GM18519 (cell line): ENCODE measurements around the gene IL24.
A peak's percentile ranks its signal among the peaks of the same experiment; 100 is the strongest.
"Not testable (repeated sequence)": the region's sequence is repeated elsewhere in the genome, so short reads cannot be mapped to it uniquely, and the experiment has no call there.

Source experiments
- ATAC-seq: cut with Tn5 transposase; IDR thresholded peaks from one replicate; pipeline ENCODE4 v1.9.1; 2021; ENCODE audit warnings: mild to moderate bottlenecking, moderate library complexity; ENCODE audit not compliant: unreplicated experiment, low FRiP score

Gene IL24

DNA sequence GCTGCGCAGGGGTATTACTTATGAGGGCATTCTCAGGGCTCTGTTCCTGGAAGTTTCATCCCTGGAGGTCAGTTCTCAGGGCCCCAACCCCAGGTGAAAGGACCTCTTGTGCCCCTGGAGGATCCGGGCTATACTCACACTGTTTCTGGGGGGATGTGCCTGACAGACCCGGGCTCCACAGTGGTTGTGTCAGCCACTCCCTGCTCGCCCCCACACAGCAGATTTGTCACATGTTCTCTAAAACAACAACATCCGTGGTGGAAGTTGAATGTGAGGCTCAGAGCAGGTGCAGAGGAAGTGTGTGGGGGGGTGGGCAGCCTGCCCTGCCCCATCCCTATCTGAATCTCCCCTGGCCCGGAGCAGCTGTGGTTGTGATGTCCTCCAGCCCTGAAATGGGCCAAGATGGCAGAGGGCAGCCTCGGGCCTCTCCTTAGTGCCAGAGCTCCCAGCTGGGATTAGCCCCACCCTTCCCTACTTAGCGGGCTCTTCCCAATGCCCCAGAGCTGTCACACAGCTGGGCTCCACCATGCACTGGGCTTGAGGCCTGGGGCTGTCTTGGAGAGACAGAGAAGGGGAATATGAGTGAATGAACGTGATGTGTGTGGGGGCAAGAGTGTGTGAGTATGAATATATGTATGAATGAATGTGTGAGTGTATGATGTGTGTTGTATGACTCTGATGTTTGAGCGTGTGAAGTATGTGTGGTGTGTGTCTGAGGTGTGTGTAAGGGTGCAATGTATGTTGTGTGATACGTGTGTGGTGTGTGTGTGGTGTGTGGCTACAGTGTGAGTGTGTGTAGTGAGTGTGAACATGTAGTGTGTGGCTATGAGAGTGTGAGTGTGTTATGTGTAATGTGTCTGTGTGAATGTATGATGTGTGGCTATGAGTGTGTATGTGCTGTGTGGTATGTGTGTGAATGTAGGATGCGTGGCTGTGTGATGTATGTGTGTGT is 26.0 kb downstream of the IL24 start:
- peak; percentile 46 for ATAC-seq

DNA sequence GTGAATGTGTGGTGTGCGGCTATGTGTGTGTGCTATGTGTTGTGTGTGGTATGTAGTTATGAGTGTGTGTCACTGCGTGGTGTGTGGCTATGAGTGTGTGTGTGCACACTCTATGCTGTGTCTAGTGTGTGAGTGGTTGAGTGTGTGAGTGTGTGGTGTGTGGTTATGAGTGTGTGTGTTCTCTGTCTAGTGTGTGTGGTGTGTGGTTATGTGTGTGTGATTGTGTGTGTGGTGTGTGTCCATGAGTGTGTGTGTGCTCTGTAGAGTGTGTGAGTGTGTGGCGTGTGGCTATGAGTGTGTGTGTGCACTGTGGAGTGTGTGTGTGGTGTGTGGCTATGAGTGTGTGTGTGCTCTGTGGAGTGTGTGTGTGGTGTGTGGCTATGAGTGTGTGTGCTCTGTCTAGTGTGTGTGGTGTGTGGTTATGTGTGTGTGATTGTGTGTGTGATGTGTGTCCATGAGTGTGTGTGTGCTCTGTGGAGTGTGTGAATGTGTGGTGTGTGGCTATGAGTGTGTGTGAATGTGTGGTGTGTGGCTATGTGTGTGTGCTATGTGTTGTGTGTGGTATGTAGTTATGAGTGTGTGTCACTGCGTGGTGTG is 26.8 kb downstream of the IL24 start:
- ATAC-seq, result not testable (repeated sequence)

DNA sequence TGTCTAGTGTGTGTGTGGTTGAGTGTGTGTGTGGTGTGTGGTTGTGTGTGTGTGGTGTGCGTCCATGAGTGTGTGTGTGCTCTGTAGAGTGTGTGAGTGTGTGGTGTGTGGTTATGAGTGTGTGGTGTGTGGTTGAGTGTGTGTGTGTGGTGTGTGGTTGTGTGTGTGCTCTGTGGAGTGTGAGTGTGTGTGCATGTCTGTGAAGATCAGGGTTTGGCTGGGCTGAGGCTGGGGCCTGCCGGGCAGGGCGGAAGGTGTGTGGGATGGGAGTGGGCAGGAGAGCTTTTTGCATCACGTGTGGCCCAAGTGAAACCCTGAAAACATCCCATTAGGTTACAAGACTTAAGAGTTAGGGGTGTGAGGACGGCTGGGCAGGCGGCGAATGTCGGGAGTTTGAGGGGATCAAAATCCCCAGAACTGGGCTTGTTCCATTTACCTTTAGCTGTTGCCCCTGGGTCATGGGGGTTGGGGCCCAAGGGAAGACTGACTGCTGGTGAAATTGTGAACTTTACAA is 27.4 kb downstream of the IL24 start:
- ATAC-seq, result peak; percentile 11

DNA sequence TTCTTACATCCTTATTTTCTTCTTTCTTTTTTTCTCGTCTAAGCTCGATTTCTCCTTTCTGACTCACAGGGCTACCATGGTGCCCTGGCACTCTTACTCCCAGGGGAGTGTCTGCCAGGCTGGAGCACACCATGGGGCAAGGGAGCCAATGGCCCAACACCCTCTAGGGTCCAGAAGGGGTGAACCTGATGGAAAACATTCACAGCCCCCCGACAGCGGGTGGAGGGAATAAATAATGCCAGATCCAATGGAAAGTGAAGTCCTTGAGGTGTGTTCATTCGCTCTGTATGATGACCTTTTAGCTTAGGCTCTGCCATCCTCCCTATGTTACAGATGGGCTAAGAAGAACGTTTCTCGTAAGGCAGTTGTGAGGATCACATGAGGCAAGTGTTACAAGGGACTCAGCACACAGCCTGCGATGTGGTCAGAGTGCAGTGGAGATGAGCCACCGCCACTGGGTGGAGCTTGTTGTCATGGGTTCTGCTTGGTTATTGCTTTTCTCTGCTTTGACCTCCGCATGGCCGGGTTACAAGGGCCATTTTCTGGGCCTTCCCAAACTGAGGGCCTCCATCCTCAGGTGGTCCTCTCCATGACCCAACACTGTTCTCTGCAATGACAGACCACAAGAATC is 28.0 kb downstream of the IL24 start:
- peak; percentile 43 for ATAC-seq

DNA sequence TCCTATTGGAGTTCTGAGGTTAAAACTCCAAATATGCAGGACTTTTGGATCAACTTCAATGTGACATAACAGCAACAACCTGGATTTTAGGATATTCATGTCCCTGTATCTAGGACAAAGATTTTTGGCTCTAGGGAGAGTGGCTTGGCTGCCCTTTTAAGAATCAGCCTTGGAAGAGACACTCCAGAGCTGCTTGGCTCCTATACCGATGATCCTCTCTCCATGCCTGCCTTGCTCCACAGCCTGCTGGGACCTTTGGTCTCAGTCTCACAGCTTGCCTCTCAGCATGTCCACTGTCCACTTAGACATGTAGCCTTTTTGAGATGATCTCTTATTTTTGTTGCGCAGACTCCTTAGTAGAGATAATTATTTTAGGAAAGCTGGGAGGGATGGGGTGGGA is 29.0 kb downstream of the IL24 start:
- ATAC-seq, result no peak

DNA sequence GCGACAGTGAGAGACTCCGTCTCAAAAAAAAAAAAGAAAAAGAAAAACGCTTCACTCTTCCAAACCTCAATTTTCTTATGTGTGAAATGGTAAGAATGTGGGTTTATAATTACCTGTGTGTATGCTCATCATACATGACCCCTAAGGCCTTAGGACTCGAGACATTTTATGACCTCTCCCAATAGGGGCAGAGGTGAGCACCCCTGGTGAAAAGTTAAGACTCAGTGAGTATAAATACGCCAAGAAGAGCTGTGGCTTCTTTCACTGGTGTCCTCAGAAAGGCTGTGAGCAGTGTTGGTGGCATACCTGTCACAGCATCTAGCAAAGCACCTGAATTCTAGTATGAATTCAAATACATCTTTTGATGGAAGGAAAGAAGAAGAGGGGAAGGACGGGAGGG is 32.3 kb downstream of the IL24 start:
- no peak for ATAC-seq

DNA sequence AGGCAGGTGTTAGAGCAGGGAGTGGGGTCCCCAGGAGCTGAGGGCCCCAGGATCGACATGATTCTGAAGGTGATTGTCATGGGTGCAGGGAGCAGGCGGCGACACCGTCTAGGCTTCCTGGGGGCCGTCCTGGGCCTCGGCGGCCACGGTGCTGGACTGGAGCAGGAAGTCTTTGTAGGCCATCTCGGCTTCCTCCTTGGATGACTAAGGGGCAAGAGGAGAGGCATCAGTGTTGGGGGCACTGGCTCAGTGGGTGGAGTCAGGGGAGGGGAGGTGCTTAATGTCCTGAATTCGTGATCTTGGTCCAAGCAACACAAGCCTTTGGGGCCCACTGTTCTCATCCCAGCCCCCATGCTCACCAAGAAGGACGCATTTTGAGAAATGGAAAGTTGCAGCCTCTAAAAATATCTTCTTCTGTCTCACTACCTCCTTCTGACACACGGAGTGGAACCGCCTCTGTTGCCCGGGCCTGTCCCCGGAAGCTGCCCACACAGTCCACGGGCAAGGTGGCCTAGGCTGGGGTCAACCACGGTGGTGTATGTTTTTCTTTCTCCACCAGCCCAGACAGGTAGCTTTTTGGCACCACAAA is 33.1 kb downstream of the IL24 start:
- ATAC-seq, result peak; percentile 43

DNA sequence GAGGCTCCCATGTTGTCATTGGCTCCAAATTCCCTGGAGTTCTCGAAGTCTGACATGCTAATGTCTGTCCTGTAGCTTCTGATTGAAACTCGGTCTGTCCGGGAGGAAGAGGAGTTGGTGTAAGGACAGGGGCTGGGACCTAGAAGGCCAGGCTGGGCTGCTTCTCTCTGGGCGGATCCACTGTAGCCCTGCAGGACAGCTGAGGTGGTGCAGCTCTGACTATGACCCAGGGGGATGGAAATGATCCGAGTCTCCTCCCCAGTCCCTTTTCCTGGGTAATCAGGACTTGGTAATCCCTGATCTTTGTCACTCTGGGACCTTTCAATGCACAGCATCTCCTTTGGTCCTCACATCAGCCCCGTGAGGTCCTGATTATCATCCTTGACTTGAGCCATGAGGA is 34.5 kb downstream of the IL24 start:
- ATAC-seq, result no peak

DNA sequence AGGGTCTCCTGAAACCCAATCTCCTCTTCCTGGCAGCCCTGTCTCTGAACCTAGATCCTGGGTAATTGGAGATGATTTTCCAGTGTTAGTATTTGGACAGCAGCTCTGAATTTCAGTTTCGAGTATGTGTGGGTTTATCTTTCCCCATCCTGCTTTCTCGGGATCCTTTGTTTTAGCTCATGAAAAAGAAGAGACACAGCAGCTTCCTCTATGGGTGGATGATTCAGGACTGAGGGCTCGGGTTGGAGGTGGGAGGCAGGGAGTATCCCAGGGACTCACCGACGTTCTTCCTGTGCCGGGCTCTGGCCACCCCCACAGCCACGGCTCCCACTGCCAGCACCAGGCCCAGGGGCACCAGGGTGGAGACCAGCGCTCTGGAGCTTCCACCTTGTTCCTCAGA is 34.9 kb downstream of the IL24 start:
- no peak for ATAC-seq

DNA sequence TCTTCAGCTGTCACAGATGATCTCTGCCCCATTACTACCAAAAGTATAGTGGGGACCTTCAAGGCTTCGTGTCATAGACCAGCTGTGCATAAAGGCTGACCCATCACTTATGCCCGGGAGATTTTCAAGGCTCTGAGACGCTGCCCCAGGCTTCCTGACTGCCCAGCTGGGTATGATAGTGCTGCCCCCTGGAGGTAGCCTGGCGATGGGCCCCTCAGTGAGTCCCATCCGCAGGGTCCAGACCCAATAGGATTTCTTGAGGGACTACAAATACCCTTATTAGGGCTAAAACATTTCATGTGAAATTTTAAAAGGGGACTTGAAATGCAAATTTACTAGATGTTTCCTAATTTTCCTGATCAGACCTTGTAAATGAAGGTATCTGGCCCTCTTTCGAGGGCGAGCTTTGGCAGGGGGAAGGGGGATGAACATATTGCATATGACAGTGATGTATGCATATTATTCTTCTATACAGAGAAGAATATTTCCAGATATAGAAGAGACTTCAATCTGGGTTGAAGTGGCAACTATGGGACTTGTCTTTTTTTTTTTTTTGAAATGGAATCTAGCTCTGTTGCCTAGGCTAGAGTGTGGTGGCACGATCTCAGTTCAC is 36.2 kb downstream of the IL24 start:
- ATAC-seq, result no peak

DNA sequence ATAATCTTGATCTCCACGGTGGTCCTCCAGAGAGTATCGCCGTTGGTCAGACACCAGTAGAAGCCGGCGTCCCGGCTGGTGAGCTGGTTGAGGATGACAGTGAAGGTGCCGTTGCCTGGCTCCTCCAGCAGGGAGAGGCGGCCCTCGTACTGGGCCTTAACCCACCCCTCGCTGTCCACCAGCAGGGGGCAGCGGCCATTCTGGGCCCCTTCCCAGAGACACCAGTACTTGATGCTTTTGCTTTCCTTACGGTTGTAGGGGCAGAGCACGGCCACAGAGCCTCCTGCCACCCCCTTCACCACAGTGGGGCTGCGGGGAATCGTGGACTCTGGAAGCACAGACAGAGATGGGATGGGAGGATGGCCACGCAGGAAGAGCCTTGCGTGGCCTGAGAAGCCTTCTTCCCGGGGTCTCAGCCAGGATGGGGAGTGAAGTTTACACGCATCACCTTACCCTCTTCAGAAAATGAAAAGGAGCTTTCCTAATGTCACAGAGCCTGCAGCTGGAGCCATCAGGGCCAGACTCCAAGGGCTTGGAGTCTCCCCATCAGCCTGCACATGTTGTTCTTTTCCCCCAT is 38.3 kb downstream of the IL24 start:
- no peak for ATAC-seq

DNA sequence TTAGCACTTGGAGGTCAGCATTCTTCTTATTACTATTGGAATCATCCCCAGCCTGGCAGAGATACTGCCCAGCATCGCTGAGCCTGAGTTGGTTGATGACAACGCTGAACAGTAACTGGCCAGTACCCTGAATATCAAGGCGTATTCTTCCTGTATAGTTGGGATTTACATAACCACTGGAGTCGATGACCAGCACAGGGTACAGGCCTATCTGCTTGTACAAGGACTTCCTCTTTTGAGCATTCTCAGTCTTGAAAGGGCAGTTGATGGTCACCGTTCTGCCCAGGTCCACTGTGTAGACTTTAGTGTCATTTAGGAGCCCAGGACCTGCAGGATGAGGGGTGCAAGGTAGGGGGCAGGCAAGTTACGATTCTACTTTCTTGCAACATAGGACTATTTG is 40.2 kb downstream of the IL24 start:
- no peak for ATAC-seq

DNA sequence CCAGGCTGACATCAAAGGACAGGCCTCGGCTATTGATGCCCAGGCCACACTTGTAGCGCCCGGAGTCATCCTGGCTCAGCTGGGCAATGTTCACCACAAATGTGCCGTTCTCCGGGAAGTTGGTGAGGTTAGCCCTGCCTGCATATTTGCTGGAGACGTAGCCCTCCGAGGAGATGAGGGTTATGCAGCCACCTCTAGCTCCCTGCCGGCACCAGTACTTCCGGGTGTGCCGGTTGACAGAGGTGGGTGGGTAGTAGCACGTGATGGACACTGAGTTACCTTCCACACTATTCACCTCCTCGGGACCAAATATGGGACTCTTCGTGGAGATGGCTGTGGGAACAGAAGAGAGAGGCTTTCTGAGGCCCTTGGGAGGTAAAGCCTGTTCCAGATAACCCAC is 41.9 kb downstream of the IL24 start:
- ATAC-seq, result no peak

DNA sequence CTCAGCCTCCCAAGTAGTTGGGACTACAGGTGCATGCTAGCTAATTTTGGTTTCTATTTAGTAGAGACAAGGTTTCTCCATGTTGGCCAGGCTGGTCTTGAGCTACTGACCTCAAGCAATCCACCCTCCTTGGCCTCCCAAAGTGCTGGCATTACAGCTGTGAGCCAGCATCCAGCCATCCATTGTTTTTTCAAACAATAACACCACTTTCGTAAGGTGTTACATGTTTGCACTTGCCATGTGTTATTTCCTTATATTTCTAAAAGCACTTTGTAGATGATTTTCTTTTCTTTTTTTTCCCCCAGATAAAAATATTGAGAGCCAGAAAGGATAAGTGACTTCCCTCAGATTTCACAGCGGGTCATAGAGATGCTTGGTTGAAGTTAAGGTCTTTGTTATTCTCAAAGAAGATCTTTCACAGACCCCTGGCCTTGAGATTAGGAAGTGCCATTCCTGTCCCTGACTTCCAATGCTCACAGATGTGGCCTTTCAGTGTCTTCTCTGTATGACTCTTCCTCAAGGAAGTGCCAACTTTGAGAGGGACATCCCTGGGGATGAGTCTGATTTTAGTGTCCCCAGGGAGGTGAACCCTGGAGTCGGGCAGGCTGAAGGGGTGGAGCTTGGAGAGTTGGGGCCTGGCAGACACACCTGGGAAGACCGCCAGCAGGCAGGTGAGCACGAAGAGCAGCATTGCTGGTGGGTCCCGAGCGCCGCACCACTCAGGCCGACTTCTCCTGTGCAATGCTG is 42.8 kb downstream of the IL24 start:
- ATAC-seq, result no peak

DNA sequence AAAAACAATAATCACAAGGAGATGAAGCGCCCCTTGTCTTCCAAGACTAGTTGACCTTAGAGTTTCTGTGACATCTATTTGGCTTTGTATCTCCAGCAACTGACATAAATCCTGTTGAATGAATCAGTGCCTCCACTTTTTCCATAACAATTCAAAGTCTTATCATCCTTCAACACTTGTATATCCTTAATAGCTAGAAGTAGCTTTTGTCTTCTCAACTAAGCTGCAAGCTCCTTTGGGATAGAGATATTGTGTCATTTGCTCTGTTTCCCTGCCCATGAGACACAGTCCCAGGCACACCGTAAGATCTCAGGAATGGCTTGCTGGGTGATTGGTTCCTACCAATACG is 43.3 kb downstream of the IL24 start:
- no peak for ATAC-seq

DNA sequence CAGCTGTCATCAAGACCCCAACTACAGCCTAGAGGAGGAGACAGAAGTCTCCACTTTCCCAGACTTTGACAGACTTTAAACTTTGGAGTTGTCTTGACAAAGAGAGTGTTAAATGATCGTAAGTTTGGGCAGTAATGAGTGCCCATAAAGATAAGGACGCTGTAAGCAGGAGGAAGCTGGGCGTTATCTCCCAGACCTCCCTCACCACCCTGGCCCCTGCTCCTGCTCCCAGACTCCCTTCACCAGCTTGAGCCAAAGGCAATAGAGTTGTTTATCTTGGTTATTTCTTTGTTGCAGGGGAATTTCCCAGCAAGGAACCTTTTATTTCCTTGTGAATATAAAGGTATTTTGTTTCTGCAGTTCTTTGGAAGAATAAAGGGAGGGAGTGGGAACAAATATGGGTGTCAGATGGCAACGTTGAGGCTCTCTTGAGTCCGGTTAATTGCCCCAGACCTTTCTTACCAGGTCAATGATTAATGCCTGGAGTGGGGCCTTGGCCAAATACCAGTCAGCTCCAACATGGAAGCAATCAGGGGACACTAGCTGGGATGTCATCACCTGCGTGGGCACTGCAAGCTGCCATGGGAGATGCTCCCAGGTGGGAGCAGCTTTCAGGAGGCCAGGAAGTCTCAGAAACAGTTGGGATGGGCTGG is 44.6 kb downstream of the IL24 start:
- no peak for ATAC-seq

DNA sequence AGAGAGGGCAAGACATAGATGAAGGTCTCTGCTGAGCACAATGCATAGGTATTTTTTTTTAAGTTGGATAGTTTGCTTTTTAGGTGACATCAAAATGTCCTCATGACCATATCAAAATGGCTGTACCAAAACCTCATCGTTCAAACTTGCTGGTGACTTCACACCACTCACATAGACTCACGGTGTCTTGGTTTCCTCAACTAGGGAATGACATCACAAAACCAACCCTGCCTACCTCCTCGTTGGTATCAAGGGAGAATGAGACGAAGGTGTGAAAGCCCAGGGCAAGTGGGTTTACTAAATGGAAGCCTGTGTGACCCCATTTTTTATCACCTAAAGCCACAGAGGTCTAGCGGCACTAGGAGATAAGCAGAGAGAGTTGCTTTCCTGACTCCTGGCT is 47.5 kb downstream of the IL24 start:
- ATAC-seq, result no peak

DNA sequence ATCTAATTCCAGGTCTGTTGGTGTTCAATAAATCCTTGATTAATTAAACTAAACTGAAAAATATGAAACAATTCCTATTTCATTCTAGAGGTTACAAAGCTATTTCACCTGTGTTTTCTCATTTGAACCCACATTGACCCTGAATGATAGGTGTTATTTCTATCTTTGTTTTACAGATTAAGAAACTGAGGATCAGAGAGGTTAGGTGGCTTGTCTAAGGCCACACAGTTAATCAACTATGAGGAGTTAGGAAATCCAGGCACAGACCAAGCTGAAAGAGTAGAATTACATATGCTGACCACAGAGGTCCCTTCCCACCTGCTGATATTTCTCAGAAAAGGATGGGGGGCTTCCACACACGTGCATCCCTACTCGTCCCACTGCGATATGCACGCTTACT is 48.5 kb downstream of the IL24 start:
- ATAC-seq, result no peak

DNA sequence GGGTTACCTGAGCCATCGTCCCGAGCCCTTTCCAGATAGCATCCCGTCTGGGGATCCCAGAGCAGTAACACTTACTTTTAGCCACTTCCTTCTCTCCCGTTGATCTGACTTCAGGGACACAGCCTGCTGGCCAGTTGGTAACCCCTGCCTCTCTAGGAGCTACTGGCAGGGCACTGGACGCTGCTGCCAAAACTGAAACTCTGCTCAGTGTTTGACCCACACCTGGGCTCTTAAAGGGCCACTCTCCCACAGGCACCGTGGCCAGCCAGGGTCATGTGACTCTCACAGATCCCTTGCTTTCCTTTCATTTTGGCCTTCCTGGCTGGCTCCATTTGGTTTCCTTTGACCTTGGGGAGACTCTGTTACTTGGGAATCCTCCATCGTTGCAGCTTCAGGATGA is 49.0 kb downstream of the IL24 start, which contains the start of gene PIGR:
Gene PIGR, minus strand, starts transcription at position 206 of the 400 bp plus-strand sequence. CDS start 5,935 bp downstream, outside the sequence.
- no peak for ATAC-seq
